NAMALWA (cell line): ENCODE measurements around the gene ACOX3.

Experiments used
- DNase-seq: peaks from one replicate; pipeline ENCODE4 v3.0.0-alpha.2; 2015; ENCODE audit warnings: low spot score

Gene ACOX3

GRCh38 chr4:8335848-8336247 is 104.7 kb downstream of the ACOX3 start:
- no peak for DNase-seq

GRCh38 chr4:8334786-8335460 is 105.6 kb downstream of the ACOX3 start:
- no peak for DNase-seq

DNA sequence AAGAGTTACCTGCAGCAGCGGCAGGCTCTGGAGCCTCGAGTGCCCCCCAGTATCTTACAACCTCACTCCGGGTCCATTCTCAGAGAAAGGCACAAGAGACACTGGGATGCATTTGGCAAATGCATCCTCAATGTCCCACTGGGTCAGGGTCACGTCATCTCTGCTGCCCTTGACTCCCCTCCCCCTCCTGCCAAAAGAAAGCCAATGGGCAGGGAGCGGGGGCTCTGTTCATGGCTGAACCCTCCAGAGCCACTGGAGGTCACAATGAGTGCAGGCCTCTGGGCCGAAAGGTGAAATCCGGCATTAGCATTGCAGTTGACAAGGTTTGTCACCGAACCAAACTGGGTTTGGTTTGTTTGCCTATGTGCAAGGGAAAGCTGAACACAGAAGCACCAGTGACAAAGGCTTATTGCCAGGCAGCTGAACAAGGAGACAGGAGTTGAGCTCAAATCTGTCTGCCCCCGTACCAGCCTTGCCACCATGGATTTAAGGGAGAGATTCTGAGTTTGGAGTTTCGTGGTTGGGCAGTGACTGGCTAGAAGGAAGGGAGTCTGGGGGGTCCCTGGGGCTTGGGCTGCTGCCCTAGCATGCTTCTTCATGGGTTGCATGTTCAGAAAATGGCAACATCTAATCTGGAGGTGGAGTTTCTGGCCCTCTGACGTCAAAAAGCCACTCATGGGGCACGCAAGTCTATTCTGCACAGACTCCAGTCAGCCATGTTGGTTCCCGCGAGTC is 106.6 kb downstream of the ACOX3 start:
- DNase-seq, result no peak

GRCh38 chr4:8332891-8333331 is 107.6 kb downstream of the ACOX3 start:
- DNase-seq, result no peak

DNA sequence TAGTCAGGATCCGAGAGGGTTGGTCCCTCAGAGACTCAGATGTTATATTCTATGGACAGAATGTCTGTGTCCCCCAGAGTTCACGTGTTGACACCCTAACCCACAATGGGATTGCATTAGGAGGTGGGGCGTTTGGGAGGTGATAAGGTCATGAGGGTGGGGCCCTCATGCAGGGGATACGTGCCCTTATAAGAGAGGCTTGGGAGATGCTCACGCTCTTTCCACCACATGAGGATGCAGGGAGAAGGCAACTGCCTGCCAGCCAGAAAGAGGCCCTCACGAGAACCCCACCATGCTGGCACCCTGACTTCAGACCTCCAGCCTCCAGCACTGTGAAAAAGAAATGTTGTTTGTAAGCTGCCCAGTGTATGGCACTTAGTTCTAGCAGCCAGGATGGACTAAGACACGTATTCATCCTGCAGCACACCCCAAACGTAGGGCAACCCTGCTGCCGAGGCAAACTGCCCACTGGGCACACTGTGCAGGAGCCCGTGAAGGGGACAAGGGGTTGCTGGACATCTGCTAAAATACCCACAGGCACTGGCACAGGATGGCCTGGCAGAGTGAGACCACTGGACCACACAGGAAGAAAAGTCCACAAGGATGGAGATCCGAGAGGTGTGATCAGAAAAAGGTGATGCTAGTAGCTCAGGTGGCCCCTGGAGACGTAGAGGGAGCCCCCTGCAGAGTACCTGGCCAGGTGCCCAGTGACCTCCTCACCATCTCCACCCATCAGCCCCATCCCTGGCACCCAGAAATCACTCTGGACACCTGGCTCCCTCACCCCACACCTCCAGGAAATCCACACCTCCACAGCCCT is 108.3 kb downstream of the ACOX3 start:
- DNase-seq, result no peak

DNA sequence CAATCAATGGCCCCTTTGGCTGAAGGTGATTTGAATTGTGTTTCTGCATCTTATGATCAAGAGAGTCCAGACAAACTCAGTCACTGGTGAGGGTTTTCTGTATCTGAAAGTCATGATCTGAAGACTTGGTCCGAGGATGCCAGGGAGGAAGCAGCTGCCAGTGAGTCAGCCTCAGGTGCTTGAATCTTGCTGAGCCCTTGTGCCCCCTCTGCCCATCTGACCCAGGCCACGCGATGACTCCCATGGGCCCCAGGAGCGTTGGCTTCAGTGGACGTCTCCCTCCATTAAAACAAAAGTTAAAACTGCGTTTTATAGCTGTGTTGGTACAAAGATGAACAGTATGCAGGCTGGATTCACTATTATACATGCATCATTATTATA is 109.0 kb downstream of the ACOX3 start:
- no peak for DNase-seq

DNA sequence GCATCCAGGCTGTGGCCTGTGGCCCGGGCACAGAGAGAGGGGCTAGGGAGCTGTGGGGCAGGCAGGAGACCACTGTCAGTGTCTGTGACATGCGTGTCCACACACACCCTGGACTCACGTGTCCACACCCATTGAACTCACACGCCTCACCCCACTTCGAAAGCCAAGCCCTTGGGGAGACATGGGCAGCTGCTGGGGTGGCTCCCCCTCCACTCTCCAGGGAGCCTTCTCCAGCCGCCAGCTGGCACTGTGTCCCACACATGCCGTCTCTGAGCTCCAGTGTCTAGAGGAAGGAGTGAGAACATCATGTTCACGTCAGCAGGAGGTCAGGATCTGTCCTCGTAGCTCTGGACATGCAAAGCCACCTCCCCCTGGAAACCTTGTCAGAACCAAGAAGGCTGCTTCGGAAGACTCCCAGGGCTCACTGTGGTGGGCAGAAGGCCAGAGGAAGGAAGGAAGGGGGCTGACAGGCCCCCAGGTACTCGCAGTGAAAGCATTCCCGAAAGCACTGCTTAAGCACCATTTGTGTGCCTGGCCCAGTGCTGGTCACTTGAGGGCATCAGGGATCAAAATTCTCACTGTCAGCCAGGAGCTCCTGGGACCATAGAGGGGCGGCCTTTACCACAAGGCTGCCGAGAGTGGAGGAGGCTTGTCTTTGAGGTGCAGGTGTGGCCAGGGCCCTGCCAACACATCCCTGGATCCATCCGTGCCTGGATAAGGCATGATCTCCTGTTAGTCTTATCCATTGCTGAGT is 109.5 kb downstream of the ACOX3 start:
- no peak for DNase-seq

GRCh38 chr4:8329859-8330761 is 110.4 kb downstream of the ACOX3 start:
- DNase-seq, result no peak

DNA sequence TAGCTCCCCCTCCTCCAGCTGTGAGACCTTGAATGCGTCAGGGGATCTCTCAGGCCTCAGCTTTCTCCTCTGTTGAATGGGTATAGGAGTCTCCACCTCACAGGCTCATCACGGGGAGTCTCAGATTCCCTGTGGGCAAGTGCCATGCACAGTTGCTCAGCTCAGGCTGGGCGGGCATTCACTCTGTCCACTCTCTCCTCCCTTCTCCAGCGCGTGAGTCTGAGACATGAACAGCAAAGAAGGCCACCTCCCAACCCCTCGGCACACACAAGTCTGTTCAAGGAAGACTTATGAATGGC is 111.0 kb downstream of the ACOX3 start:
- no peak for DNase-seq

GRCh38 chr4:8328866-8329559 is 111.5 kb downstream of the ACOX3 start:
- DNase-seq, result no peak

- no peak for DNase-seq
Observed at GRCh38 chr4:8328456-8328855, 112.1 kb downstream of the ACOX3 start.

- no peak for DNase-seq
Observed at GRCh38 chr4:8326206-8326605, 114.3 kb downstream of the ACOX3 start.

DNA sequence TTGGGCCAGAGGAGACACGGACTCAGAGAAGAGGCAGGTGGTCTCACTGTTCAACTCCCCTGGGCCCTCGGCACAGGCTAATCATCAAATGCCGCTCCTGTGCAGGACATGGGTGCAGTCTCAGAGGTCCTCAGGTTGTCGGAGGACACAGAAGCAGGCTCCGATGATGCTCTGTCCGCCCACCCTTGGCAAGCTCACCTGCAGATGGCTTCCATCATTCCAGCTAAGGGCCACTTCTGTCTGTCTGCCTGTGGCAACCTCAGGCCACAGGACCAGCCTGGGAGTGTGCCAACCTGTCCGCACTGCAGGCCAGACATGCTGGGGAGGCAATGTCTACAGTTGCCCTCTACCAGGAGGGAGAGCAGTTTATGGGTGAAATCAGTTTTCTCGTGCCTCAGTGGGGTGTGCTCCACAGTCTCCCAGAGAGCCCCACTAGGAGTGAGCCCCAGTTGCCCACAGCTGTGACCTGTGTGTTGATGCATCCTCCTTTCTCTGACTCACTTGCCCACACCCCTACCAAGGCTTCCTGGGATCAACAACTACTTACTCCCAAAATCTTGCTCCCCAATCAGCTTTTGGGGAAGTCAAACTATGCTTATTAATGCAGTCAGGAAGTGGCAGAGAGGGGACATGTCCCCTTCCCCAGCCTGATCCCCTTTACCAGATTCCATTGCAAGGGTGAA is 115.1 kb downstream of the ACOX3 start:
- no peak for DNase-seq

GRCh38 chr4:8324640-8325239 is 115.8 kb downstream of the ACOX3 start:
- no peak for DNase-seq

DNA sequence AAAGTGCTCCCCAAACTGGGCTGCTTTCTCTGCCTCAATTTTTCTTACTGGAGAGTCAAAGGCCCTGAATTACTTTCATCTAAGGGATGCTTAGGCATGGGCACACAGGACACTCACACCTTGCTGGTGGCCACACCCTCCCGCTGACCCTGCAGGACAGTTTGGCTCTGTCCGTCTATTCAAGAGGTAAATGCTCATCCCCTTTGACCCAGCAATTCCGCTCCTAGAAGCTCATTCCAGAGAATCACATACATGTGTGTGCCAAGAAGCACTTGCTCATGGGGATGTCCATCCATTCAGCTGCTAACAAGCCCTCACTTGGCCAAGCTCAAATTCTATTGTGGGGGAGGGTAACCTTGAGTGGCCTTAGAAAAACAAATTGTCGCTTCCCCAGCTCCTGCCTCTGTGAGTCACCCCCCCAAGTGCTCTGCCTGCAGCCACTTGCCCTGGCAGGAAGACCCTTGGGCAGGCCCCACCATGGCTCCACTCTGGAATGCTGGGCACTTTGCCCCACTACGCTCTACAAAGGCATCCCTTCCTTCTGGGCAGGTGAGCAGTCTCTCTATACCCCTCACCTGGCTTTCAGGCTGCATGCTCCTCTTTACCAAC is 116.5 kb downstream of the ACOX3 start:
- no peak for DNase-seq

- DNase-seq, result no peak
Observed at GRCh38 chr4:8322794-8323704, 117.5 kb downstream of the ACOX3 start.

- no peak for DNase-seq
Observed at GRCh38 chr4:8321771-8322170, 118.8 kb downstream of the ACOX3 start.

DNA sequence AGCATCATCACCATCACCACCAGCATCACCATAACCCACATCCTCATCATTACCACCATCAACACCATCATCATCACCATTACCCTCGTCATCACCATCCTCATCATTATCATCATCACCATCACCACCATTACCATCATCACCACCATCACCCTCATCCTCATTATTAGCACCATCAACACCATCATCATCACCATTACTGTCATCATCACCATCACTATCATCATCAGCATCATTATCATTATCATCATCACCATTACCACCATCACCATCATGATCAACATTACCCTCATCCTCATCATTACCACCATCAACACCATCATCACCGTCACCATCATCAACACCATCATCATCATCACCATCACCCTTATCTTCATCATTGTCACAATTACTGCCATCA is 119.3 kb downstream of the ACOX3 start:
- DNase-seq, result no peak
